ENCODE measurements around the gene FAM120B. TPM values are rescaled to one million over a fixed set of nuclear protein-coding genes. Genes with fewer than 3 reads are reported as not detected.

FAM120B gene
- total RNA-seq, 1 experiment from 2014 or later: 15.2 TPM

DNA sequence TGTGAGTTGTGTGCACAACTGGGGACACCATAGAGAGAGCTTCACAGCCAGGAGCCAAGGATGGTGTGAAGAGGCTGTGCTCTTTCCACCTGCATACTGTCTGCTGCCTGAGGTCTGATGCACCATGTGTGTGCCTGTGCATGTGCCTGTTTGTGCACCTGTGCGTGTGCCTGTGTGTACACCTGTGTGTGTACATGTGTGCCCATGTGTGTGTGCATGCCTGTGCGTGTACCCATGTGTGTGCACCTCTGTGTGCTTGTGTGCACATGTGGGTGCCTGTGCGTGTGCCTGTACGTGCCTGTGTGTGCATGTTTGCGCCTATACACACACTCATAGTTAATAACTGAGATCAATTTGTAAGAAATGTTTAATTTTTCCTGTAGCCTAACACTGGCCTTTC, 51.3 kb downstream of the FAM120B start (continued):
- TF ChIP-seq ZNF219 (CRISPR knock-in tag; IDR thresholded peaks at IDR 0.05; ENCODE audit: borderline replicate concordance) (no peak), IRF2 (CRISPR knock-in tag; IDR thresholded peaks at IDR 0.05; ENCODE audit: borderline replicate concordance, low read depth) (no peak), RELA (CRISPR knock-in tag; IDR thresholded peaks at IDR 0.05; ENCODE audit: borderline replicate concordance) (no peak), E2F1 (CRISPR knock-in tag; IDR thresholded peaks at IDR 0.05) (no peak)
- TF ChIP-seq, protein P1, sequence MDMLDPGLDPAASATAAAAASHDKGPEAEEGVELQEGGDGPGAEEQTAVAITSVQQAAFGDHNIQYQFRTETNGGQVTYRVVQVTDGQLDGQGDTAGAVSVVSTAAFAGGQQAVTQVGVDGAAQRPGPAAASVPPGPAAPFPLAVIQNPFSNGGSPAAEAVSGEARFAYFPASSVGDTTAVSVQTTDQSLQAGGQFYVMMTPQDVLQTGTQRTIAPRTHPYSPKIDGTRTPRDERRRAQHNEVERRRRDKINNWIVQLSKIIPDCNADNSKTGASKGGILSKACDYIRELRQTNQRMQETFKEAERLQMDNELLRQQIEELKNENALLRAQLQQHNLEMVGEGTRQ (CRISPR knock-in tag; IDR thresholded peaks at IDR 0.05): no peak
- TF ChIP-seq, protein P2, sequence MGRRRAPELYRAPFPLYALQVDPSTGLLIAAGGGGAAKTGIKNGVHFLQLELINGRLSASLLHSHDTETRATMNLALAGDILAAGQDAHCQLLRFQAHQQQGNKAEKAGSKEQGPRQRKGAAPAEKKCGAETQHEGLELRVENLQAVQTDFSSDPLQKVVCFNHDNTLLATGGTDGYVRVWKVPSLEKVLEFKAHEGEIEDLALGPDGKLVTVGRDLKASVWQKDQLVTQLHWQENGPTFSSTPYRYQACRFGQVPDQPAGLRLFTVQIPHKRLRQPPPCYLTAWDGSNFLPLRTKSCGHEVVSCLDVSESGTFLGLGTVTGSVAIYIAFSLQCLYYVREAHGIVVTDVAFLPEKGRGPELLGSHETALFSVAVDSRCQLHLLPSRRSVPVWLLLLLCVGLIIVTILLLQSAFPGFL (CRISPR knock-in tag; IDR thresholded peaks at IDR 0.05; ENCODE audit: borderline replicate concordance): no peak

DNA sequence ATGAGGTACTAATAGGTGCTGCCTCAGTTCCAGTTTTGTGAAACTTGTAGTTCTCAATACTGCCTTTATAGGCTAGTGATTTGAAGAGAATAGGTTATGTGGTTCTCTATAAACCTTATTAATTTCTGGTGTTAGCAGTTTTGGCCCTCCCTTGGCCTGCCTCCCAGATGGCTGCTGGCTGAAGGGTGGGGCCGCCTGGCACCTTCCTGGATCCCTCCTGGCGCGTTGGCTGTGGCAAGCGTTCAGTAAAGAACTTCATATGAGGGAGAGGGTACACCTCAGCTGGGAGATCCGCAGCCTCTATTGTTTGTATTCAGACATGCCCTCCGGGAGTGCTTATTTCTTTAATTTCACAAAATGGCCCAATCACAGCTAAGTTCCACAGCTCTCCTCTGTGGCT, 51.9 kb downstream of the FAM120B start:
- no peak for DNase-seq (ENCODE audit: low spot score)
- peaks cover 18% of the 10 kb centered on the region for H3K9me3 Mint-ChIP-seq
- no peaks in the 10 kb centered on the region for H3K27me3 Mint-ChIP-seq (ENCODE audit: low read depth)
- no peak for TF ChIP-seq ZNF423 (CRISPR knock-in tag; IDR thresholded peaks at IDR 0.05)
- no peak for TF ChIP-seq MYBL2 (CRISPR knock-in tag; IDR thresholded peaks at IDR 0.05)
- CTCF ChIA-PET: no interaction called here
- H3K27ac Mint-ChIP-seq: no peak overlapping the region
- H3K36me3 Mint-ChIP-seq: peaks cover 15% of the 10 kb centered on the region
- no peak for ATAC-seq
- H3K4me1 Mint-ChIP-seq: peaks cover 3% of the 10 kb centered on the region; the same call in 1 of the 2 replicates
- no peak overlapping the region for H3K4me3 Mint-ChIP-seq
- POLR2A ChIA-PET: no interaction called here

- POLR2A ChIA-PET: interaction anchor here (0.5 kb wide), 1 partner anchor 648 kb away, joined by 3 read pairs; no protein-coding TSS in a partner anchor
- CTCF ChIA-PET: no interaction called here
- no peak for ATAC-seq
Observed at GRCh38 chr6:170360476-170360875, 53.9 kb downstream of the FAM120B start.

More at GRCh38 chr6:170360476-170360875, 53.9 kb downstream of the FAM120B start:
- Mint-ChIP-seq H3K27me3 (ENCODE audit: low read depth) (no peaks in the 10 kb centered on the region), H3K4me1 (peaks cover 3% of the 10 kb centered on the region; the same call in 1 of the 2 replicates), H3K27ac (no peak overlapping the region), H3K36me3 (peaks cover 5% of the 10 kb centered on the region), H3K9me3 (no peaks in the 10 kb centered on the region), H3K4me3 (no peak overlapping the region)
- no peak for DNase-seq (ENCODE audit: low spot score)
- TF ChIP-seq E2F5 (CRISPR knock-in tag; IDR thresholded peaks at IDR 0.05) (no peak), ZNF138 (CRISPR knock-in tag; conservative IDR thresholded peaks at IDR 0.05) (no peak), ZNF317 (CRISPR knock-in tag; IDR thresholded peaks at IDR 0.05; ENCODE audit: borderline replicate concordance, low read depth) (no peak), CDX4 (CRISPR knock-in tag; IDR thresholded peaks at IDR 0.05; ENCODE audit: borderline replicate concordance) (no peak), ZNF121 (CRISPR knock-in tag; IDR thresholded peaks at IDR 0.05) (no peak), TP53 (CRISPR knock-in tag; IDR thresholded peaks at IDR 0.05) (no peak), FOXJ3 (CRISPR knock-in tag; IDR thresholded peaks at IDR 0.05; ENCODE audit: borderline replicate concordance) (no peak), ZNF423 (CRISPR knock-in tag; IDR thresholded peaks at IDR 0.05) (no peak), ZBTB43 (CRISPR knock-in tag; IDR thresholded peaks at IDR 0.05) (no peak)
- TF ChIP-seq, protein P3, sequence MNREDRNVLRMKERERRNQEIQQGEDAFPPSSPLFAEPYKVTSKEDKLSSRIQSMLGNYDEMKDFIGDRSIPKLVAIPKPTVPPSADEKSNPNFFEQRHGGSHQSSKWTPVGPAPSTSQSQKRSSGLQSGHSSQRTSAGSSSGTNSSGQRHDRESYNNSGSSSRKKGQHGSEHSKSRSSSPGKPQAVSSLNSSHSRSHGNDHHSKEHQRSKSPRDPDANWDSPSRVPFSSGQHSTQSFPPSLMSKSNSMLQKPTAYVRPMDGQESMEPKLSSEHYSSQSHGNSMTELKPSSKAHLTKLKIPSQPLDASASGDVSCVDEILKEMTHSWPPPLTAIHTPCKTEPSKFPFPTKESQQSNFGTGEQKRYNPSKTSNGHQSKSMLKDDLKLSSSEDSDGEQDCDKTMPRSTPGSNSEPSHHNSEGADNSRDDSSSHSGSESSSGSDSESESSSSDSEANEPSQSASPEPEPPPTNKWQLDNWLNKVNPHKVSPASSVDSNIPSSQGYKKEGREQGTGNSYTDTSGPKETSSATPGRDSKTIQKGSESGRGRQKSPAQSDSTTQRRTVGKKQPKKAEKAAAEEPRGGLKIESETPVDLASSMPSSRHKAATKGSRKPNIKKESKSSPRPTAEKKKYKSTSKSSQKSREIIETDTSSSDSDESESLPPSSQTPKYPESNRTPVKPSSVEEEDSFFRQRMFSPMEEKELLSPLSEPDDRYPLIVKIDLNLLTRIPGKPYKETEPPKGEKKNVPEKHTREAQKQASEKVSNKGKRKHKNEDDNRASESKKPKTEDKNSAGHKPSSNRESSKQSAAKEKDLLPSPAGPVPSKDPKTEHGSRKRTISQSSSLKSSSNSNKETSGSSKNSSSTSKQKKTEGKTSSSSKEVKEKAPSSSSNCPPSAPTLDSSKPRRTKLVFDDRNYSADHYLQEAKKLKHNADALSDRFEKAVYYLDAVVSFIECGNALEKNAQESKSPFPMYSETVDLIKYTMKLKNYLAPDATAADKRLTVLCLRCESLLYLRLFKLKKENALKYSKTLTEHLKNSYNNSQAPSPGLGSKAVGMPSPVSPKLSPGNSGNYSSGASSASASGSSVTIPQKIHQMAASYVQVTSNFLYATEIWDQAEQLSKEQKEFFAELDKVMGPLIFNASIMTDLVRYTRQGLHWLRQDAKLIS (CRISPR knock-in tag; IDR thresholded peaks at IDR 0.05; ENCODE audit: borderline replicate concordance): no peak
- TF ChIP-seq, protein P4, sequence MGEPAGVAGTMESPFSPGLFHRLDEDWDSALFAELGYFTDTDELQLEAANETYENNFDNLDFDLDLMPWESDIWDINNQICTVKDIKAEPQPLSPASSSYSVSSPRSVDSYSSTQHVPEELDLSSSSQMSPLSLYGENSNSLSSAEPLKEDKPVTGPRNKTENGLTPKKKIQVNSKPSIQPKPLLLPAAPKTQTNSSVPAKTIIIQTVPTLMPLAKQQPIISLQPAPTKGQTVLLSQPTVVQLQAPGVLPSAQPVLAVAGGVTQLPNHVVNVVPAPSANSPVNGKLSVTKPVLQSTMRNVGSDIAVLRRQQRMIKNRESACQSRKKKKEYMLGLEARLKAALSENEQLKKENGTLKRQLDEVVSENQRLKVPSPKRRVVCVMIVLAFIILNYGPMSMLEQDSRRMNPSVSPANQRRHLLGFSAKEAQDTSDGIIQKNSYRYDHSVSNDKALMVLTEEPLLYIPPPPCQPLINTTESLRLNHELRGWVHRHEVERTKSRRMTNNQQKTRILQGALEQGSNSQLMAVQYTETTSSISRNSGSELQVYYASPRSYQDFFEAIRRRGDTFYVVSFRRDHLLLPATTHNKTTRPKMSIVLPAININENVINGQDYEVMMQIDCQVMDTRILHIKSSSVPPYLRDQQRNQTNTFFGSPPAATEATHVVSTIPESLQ (CRISPR knock-in tag; IDR thresholded peaks at IDR 0.05): no peak
- TF ChIP-seq, protein P5, sequence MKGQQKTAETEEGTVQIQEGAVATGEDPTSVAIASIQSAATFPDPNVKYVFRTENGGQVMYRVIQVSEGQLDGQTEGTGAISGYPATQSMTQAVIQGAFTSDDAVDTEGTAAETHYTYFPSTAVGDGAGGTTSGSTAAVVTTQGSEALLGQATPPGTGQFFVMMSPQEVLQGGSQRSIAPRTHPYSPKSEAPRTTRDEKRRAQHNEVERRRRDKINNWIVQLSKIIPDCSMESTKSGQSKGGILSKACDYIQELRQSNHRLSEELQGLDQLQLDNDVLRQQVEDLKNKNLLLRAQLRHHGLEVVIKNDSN (CRISPR knock-in tag; IDR thresholded peaks at IDR 0.05): no peak

All from WTC11 (cell line).